ENCODE data around the gene CARHSP1. TPM values are rescaled to one million over a fixed set of nuclear protein-coding genes. Genes with fewer than 3 reads are reported as not detected.

Gene CARHSP1
- total RNA-seq, 1 donor from 2014 or later: 115 TPM

DNA sequence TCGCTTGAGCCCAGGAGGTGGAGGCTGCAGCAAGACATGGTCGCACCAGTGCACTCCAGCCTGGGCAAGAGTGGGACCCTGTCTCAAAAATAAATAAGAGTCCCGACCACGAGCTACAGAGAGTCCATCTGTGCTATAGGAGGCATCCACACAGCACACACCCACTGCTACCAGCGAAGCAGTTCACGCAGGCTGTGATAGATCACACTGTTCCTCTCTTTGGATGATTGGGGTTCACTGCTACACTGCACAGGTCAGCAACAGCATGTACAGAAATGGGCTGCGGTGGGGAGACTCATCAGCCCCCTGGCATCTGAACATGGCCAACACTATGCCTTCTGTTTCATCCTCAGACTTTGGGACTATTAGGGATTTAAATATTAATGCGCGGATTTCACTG is 37.4 kb downstream of the CARHSP1 start:
- Histone ChIP-seq H3K27me3 (no peaks in the 10 kb centered on the region), H3K36me3 (no peaks in the 10 kb centered on the region), H3K9ac (no peak overlapping the region), H3F3A (ENCODE audit: low read depth) (peaks cover 37% of the 10 kb centered on the region), H3K4me2 (peak overlapping the region; percentile 65), H3K4me3 (no peak overlapping the region), H3K27ac (peak overlapping the region; percentile 93), H3K79me2 (ENCODE audit: low read depth) (no peaks in the 10 kb centered on the region), H4K20me1 (ENCODE audit: low read depth) (no peaks in the 10 kb centered on the region), H3K9me3 (ENCODE audit: low read depth) (no peaks in the 10 kb centered on the region), H3K4me1 (peaks cover 19% of the 10 kb centered on the region), H2AFZ (replicated peaks) (no peak overlapping the region)
- Mint-ChIP-seq H3K9me3 (no peaks in the 10 kb centered on the region), H3K27ac (peak overlapping the region; percentile 98), H3K36me3 (peaks cover 14% of the 10 kb centered on the region), H3K4me1 (peaks cover 22% of the 10 kb centered on the region), H3K27me3 (ENCODE audit: insufficient read depth, low read depth) (peaks cover 2% of the 10 kb centered on the region), H3K4me3 (peak overlapping the region; percentile 72)
- DNase-seq (ENCODE audit: low spot score): no peak
- TF ChIP-seq, protein P1, sequence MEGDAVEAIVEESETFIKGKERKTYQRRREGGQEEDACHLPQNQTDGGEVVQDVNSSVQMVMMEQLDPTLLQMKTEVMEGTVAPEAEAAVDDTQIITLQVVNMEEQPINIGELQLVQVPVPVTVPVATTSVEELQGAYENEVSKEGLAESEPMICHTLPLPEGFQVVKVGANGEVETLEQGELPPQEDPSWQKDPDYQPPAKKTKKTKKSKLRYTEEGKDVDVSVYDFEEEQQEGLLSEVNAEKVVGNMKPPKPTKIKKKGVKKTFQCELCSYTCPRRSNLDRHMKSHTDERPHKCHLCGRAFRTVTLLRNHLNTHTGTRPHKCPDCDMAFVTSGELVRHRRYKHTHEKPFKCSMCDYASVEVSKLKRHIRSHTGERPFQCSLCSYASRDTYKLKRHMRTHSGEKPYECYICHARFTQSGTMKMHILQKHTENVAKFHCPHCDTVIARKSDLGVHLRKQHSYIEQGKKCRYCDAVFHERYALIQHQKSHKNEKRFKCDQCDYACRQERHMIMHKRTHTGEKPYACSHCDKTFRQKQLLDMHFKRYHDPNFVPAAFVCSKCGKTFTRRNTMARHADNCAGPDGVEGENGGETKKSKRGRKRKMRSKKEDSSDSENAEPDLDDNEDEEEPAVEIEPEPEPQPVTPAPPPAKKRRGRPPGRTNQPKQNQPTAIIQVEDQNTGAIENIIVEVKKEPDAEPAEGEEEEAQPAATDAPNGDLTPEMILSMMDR (IDR thresholded peaks at IDR 0.05): no peak
- TF ChIP-seq EZH2 (IDR thresholded peaks at IDR 0.05) (no peak), EZH2phosphoT487 (IDR thresholded peaks at IDR 0.05) (no peak)

DNA sequence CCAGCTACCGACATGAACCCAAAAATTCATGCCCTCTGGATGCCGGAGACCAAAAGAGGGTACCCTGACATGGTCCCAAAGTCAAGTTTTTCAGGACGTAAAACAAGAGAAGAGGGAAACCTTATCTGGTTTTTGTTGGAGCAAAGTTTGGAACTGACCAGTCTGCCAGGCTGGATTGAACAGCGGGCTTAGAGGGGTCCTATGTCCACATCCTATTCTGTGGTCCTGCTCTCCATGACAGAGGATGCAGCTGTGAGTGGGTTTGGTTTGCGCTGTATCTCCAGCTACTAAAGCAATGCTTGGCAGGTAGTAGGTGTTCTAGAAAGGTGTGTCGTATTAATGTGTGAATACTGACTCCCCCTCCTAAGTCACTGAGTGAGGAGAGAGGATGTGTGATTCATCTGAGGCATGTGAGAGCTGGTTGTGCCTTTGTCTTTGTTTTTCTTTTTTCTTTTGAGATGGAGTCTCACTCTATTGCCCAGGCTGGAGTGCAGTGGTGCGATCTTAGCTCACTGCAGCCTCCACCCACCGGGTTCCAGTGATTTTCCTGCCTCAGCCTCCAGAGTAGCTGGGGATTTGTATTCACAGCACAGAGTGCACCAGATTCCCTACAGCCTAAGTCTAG is 40.2 kb downstream of the CARHSP1 start:
- Mint-ChIP-seq H3K27me3 (ENCODE audit: insufficient read depth, low read depth) (peaks cover 2% of the 10 kb centered on the region), H3K27ac (peak overlapping the region; percentile 44), H3K4me1 (peaks cover 22% of the 10 kb centered on the region), H3K36me3 (peaks cover 21% of the 10 kb centered on the region), H3K4me3 (no peak overlapping the region), H3K9me3 (no peaks in the 10 kb centered on the region)
- H3K4me2 ChIP-seq: no peak overlapping the region
- DNase-seq (ENCODE audit: low spot score): no peak
- no peak overlapping the region for H3K4me3 ChIP-seq
- no peaks in the 10 kb centered on the region for H3K36me3 ChIP-seq
- no peak for TF ChIP-seq EZH2phosphoT487 (IDR thresholded peaks at IDR 0.05)
- TF ChIP-seq, protein P1 (IDR thresholded peaks at IDR 0.05): no peak
- no peak for TF ChIP-seq EZH2 (IDR thresholded peaks at IDR 0.05)
- H4K20me1 ChIP-seq (ENCODE audit: low read depth): no peaks in the 10 kb centered on the region
- no peak overlapping the region for H3K27ac ChIP-seq
- H3K79me2 ChIP-seq (ENCODE audit: low read depth): no peaks in the 10 kb centered on the region
- H3K4me1 ChIP-seq: peaks cover 19% of the 10 kb centered on the region
- no peaks in the 10 kb centered on the region for H3K9me3 ChIP-seq (ENCODE audit: low read depth)
- H2AFZ ChIP-seq (replicated peaks): no peak overlapping the region
- no peaks in the 10 kb centered on the region for H3K27me3 ChIP-seq
- H3F3A ChIP-seq (ENCODE audit: low read depth): peaks cover 36% of the 10 kb centered on the region
- H3K9ac ChIP-seq: no peak overlapping the region

DNA sequence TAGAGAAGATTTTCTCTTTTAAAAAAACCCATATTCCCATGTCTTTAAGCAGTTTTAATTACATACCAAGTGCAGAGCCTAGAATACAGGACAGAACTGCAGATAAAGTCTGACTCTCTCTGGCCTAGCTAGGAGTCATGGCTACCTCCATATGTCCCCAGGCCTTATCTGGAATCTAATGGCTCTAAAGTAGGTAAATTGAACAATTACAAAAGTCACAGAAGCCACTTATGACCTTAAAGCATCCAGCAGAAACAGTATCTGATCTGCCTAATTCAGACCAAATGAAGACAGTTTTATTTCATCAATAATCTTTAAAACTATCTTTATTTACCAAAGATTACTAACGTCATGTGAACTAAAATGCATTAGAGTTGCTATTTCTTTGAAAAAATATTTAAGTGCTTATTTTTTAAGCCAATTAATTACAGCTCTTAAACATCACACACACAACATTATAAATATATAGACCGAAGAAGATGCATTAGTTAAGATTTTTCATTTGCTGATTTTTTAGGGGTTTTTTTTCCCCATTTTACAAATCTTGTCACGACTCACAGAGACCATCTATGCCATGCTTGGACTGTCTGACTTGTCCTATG is 42.4 kb downstream of the CARHSP1 start:
- Mint-ChIP-seq H3K4me3 (no peak overlapping the region), H3K36me3 (peaks cover 27% of the 10 kb centered on the region), H3K4me1 (peaks cover 4% of the 10 kb centered on the region), H3K27ac (no peak overlapping the region), H3K9me3 (no peaks in the 10 kb centered on the region), H3K27me3 (ENCODE audit: insufficient read depth, low read depth) (peaks cover 2% of the 10 kb centered on the region)
- no peak overlapping the region for H3K4me3 ChIP-seq
- H3F3A ChIP-seq (ENCODE audit: low read depth): peaks cover 20% of the 10 kb centered on the region
- H3K79me2 ChIP-seq (ENCODE audit: low read depth): no peaks in the 10 kb centered on the region
- H3K36me3 ChIP-seq: no peaks in the 10 kb centered on the region
- H3K27me3 ChIP-seq: no peaks in the 10 kb centered on the region
- H3K4me2 ChIP-seq: no peak overlapping the region
- H2AFZ ChIP-seq (replicated peaks): no peak overlapping the region
- H3K9me3 ChIP-seq (ENCODE audit: low read depth): no peaks in the 10 kb centered on the region
- H3K9ac ChIP-seq: no peak overlapping the region
- H3K4me1 ChIP-seq: peaks cover 3% of the 10 kb centered on the region
- H3K27ac ChIP-seq: no peak overlapping the region
- no peaks in the 10 kb centered on the region for H4K20me1 ChIP-seq (ENCODE audit: low read depth)
- TF ChIP-seq EZH2 (IDR thresholded peaks at IDR 0.05) (no peak), EZH2phosphoT487 (IDR thresholded peaks at IDR 0.05) (no peak)
- TF ChIP-seq, protein P1 (IDR thresholded peaks at IDR 0.05): no peak
- DNase-seq (ENCODE audit: low spot score): no peak
